ENCODE measurements around the gene DUSP9.
A peak's percentile ranks its signal among the peaks of the same experiment; 100 is the strongest.
"Not testable (repeated sequence)": the region's sequence is repeated elsewhere in the genome, so short reads cannot be mapped to it uniquely, and the experiment has no call there.

Gene DUSP9

GRCh38 chrX:153646620-153647373, at the start of gene DUSP9:
TSS of gene DUSP9 (plus strand) at chrX:153647203. CDS start at chrX:153647954, 751 bp downstream.
- DNase-seq (ENCODE audit: low spot score in 2 of 2): no peak
- peak within 1 kb of the TSS; percentile 27 for H3K4me3 Mint-ChIP-seq

GRCh38 chrX:153598541-153599191, 48.3 kb upstream of the DUSP9 start, which contains the start of gene CCNQ:
TSS of gene CCNQ (minus strand) at chrX:153599139. CDS start at chrX:153599073, 66 bp downstream.
- DNase-seq (ENCODE audit: low spot score in 2 of 2) (peak in 1 of 2 donors; percentile 13), ATAC-seq (replicated peaks; ENCODE audit: extremely low read depth, poor library complexity, severe bottlenecking) (peak; percentile 67)
- peaks cover 34% of the 10 kb centered on the region for H3K4me1 Mint-ChIP-seq
- H3K27me3 Mint-ChIP-seq: no peaks in the 10 kb centered on the region
- peak within 1 kb of the TSS; percentile 85 for H3K4me3 Mint-ChIP-seq
- no peaks in the 10 kb centered on the region for H3K9me3 Mint-ChIP-seq
- H3K27ac Mint-ChIP-seq (ENCODE audit: low read depth): peak within 1 kb of the TSS; percentile 71
- H3K36me3 Mint-ChIP-seq (ENCODE audit: insufficient read depth): peaks cover 8% of the 10 kb centered on the region

More at GRCh38 chrX:153646620-153647373, at the start of gene DUSP9:
- H3K4me1 Mint-ChIP-seq: peaks cover 5% of the 10 kb centered on the region
- H3K36me3 Mint-ChIP-seq (ENCODE audit: insufficient read depth): peaks cover 1% of the 10 kb centered on the region
- peaks cover 33% of the 10 kb centered on the region for H3K27me3 Mint-ChIP-seq
- no peak for ATAC-seq (replicated peaks; ENCODE audit: extremely low read depth, poor library complexity, severe bottlenecking)
- H3K9me3 Mint-ChIP-seq: no peaks in the 10 kb centered on the region
- H3K27ac Mint-ChIP-seq (ENCODE audit: low read depth): no peak within 1 kb of the TSS

GRCh38 chrX:153599192-153600031, 47.6 kb upstream of the DUSP9 start:
- DNase-seq (ENCODE audit: low spot score in 2 of 2) (peak; percentile 48 to 65), ATAC-seq (replicated peaks; ENCODE audit: extremely low read depth, poor library complexity, severe bottlenecking) (peak; percentile 81)
- Mint-ChIP-seq H3K27me3 (no peaks in the 10 kb centered on the region), H3K27ac (ENCODE audit: low read depth) (no peak overlapping the region), H3K9me3 (no peaks in the 10 kb centered on the region), H3K36me3 (ENCODE audit: insufficient read depth) (peaks cover 7% of the 10 kb centered on the region), H3K4me3 (peak overlapping the region; percentile 85), H3K4me1 (peaks cover 34% of the 10 kb centered on the region)

- peak overlapping the region; percentile 85 for H3K4me3 Mint-ChIP-seq
- H3K36me3 Mint-ChIP-seq (ENCODE audit: insufficient read depth): peaks cover 6% of the 10 kb centered on the region
- H3K27ac Mint-ChIP-seq (ENCODE audit: low read depth): no peak overlapping the region
- no peaks in the 10 kb centered on the region for H3K27me3 Mint-ChIP-seq
- DNase-seq (ENCODE audit: low spot score in 2 of 2) (no peak), ATAC-seq (replicated peaks; ENCODE audit: extremely low read depth, poor library complexity, severe bottlenecking) (no peak)
- H3K9me3 Mint-ChIP-seq: no peaks in the 10 kb centered on the region
- peaks cover 34% of the 10 kb centered on the region for H3K4me1 Mint-ChIP-seq
Observed at GRCh38 chrX:153600032-153600373, 47.0 kb upstream of the DUSP9 start.

GRCh38 chrX:153600921-153601320, 46.1 kb upstream of the DUSP9 start:
- DNase-seq (ENCODE audit: low spot score in 2 of 2) (no peak), ATAC-seq (replicated peaks; ENCODE audit: extremely low read depth, poor library complexity, severe bottlenecking) (no peak)
- H3K27me3 Mint-ChIP-seq: no peaks in the 10 kb centered on the region
- H3K9me3 Mint-ChIP-seq: no peaks in the 10 kb centered on the region
- peaks cover 30% of the 10 kb centered on the region for H3K4me1 Mint-ChIP-seq
- peaks cover 6% of the 10 kb centered on the region for H3K36me3 Mint-ChIP-seq (ENCODE audit: insufficient read depth)
- H3K4me3 Mint-ChIP-seq: peak overlapping the region; percentile 85
- H3K27ac Mint-ChIP-seq (ENCODE audit: low read depth): no peak overlapping the region

GRCh38 chrX:153601511-153602110, 45.4 kb upstream of the DUSP9 start:
- no peak for DNase-seq (ENCODE audit: low spot score in 2 of 2)
- no peak overlapping the region for H3K27ac Mint-ChIP-seq (ENCODE audit: low read depth)

GRCh38 chrX:153602601-153603000, 44.4 kb upstream of the DUSP9 start:
- Mint-ChIP-seq H3K27ac (ENCODE audit: low read depth) (no peak overlapping the region), H3K4me1 (peaks cover 15% of the 10 kb centered on the region), H3K36me3 (ENCODE audit: insufficient read depth) (peaks cover 4% of the 10 kb centered on the region), H3K4me3 (no peak overlapping the region), H3K9me3 (no peaks in the 10 kb centered on the region), H3K27me3 (no peaks in the 10 kb centered on the region)
- ATAC-seq (replicated peaks; ENCODE audit: extremely low read depth, poor library complexity, severe bottlenecking): no peak
- DNase-seq (ENCODE audit: low spot score in 2 of 2): no peak

More at GRCh38 chrX:153601511-153602110, 45.4 kb upstream of the DUSP9 start:
- H3K27me3 Mint-ChIP-seq: no peaks in the 10 kb centered on the region
- H3K4me1 Mint-ChIP-seq: peaks cover 25% of the 10 kb centered on the region
- H3K36me3 Mint-ChIP-seq (ENCODE audit: insufficient read depth): peaks cover 4% of the 10 kb centered on the region
- H3K4me3 Mint-ChIP-seq: no peak overlapping the region
- no peaks in the 10 kb centered on the region for H3K9me3 Mint-ChIP-seq
- no peak for ATAC-seq (replicated peaks; ENCODE audit: extremely low read depth, poor library complexity, severe bottlenecking)

- no peaks in the 10 kb centered on the region for H3K9me3 Mint-ChIP-seq
- H3K27me3 Mint-ChIP-seq: no peaks in the 10 kb centered on the region
- ATAC-seq (replicated peaks; ENCODE audit: extremely low read depth, poor library complexity, severe bottlenecking) (no peak), DNase-seq (ENCODE audit: low spot score in 2 of 2) (no peak)
- H3K27ac Mint-ChIP-seq (ENCODE audit: low read depth): no peak overlapping the region
- no peaks in the 10 kb centered on the region for H3K36me3 Mint-ChIP-seq (ENCODE audit: insufficient read depth)
- H3K4me1 Mint-ChIP-seq: peaks cover 9% of the 10 kb centered on the region
- H3K4me3 Mint-ChIP-seq: no peak overlapping the region
Observed at GRCh38 chrX:153603131-153603656, 43.8 kb upstream of the DUSP9 start.

GRCh38 chrX:153604666-153605380, 42.2 kb upstream of the DUSP9 start:
- DNase-seq (ENCODE audit: low spot score in 2 of 2); H3K36me3 Mint-ChIP-seq (ENCODE audit: insufficient read depth); H3K4me3 Mint-ChIP-seq; H3K9me3 Mint-ChIP-seq; ATAC-seq (replicated peaks; ENCODE audit: extremely low read depth, poor library complexity, severe bottlenecking); H3K27me3 Mint-ChIP-seq; H3K27ac Mint-ChIP-seq (ENCODE audit: low read depth): not testable (repeated sequence)
- H3K4me1 Mint-ChIP-seq: peaks cover 12% of the 10 kb centered on the region

- peaks cover 4% of the 10 kb centered on the region for H3K4me1 Mint-ChIP-seq
- DNase-seq (ENCODE audit: low spot score in 2 of 2) (no peak), ATAC-seq (replicated peaks; ENCODE audit: extremely low read depth, poor library complexity, severe bottlenecking) (no peak)
- H3K9me3 Mint-ChIP-seq: no peaks in the 10 kb centered on the region
- no peaks in the 10 kb centered on the region for H3K27me3 Mint-ChIP-seq
- H3K27ac Mint-ChIP-seq (ENCODE audit: low read depth): no peak overlapping the region
- no peak overlapping the region for H3K4me3 Mint-ChIP-seq
- H3K36me3 Mint-ChIP-seq (ENCODE audit: insufficient read depth): peaks cover 7% of the 10 kb centered on the region
Observed at GRCh38 chrX:153606503-153606902, 40.5 kb upstream of the DUSP9 start.

- no peaks in the 10 kb centered on the region for H3K27me3 Mint-ChIP-seq
Observed at GRCh38 chrX:153608376-153608775, 38.6 kb upstream of the DUSP9 start.

More at GRCh38 chrX:153608376-153608775, 38.6 kb upstream of the DUSP9 start:
- Mint-ChIP-seq H3K4me1 (peaks cover 4% of the 10 kb centered on the region), H3K4me3 (no peak overlapping the region), H3K27ac (ENCODE audit: low read depth) (no peak overlapping the region), H3K36me3 (ENCODE audit: insufficient read depth) (peaks cover 7% of the 10 kb centered on the region), H3K9me3 (no peaks in the 10 kb centered on the region)
- ATAC-seq (replicated peaks; ENCODE audit: extremely low read depth, poor library complexity, severe bottlenecking) (no peak), DNase-seq (ENCODE audit: low spot score in 2 of 2) (no peak)

Measured in central memory CD8-positive, alpha-beta T cell (primary cell).